ENCODE data around the gene KRT84.

DNA sequence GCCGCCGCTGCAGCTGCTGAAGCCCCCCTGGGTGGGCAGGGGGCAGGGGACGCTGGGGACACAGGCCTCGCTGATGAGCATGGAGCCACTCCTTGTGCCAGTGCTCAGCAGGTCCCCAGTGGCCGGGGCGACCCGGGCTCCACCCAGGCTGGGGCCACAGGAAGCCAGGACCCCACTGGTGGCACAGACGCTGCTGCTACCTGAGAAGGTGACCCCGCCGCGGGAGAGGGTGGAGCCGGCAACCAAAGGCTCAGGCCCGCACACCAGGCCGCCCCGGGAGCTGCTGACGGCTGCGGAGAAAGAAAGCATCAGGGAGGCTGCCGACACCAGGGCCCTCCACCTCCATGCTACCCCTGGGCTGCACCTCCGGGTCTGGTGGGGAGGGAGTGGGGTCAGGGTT, 7.4 kb downstream of the KRT84 start:
- TF ChIP-seq, protein P1, sequence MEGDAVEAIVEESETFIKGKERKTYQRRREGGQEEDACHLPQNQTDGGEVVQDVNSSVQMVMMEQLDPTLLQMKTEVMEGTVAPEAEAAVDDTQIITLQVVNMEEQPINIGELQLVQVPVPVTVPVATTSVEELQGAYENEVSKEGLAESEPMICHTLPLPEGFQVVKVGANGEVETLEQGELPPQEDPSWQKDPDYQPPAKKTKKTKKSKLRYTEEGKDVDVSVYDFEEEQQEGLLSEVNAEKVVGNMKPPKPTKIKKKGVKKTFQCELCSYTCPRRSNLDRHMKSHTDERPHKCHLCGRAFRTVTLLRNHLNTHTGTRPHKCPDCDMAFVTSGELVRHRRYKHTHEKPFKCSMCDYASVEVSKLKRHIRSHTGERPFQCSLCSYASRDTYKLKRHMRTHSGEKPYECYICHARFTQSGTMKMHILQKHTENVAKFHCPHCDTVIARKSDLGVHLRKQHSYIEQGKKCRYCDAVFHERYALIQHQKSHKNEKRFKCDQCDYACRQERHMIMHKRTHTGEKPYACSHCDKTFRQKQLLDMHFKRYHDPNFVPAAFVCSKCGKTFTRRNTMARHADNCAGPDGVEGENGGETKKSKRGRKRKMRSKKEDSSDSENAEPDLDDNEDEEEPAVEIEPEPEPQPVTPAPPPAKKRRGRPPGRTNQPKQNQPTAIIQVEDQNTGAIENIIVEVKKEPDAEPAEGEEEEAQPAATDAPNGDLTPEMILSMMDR (IDR thresholded peaks at IDR 0.05) = no peak
- no peak for TF ChIP-seq POLR2AphosphoS5 (IDR thresholded peaks at IDR 0.05)
